Measurements from ENCODE around the gene AK9.

The AK9 gene

DNA sequence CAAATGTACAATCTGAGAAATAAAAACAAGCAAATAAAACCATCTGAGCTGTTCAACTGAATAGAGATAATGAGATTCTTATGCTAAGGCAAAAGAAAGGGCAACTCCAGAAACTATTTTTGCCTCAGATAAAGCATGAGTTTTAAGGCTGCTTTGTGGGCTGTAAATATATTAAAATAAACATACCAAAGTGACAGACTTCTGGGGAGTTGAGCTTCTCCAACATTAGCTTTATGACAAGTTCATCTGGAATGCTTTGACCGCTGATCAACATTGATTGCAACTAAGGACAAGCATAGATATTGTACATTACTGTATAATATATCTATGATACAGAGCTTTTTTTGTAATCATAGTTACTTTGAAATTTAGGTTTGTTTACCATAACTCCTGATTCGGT lies 19.3 kb downstream of the AK9 start:
- TF ChIP-seq CTCF (IDR thresholded peaks at IDR 0.05), result no peak
- Histone ChIP-seq H3K4me1 (peaks cover 0 to 13% (median 0%) of the 10 kb centered on the region in 4 donors), H3K4me3 (no peak overlapping the region), H3K9me3 (no peaks in the 10 kb centered on the region), H3K27ac (no peak overlapping the region), H3K36me3 (peaks cover 0 to 8% (median 0%) of the 10 kb centered on the region in 3 donors), H3K27me3 (no peaks in the 10 kb centered on the region)
- intact Hi-C loops (cut with DNase I; ENCODE audit: low total_unique reads), result no loop called here
- no peak for DNase-seq

GRCh38 chr6:109669811-109670210 lies 21.2 kb downstream of the AK9 start:
- no peak for DNase-seq
- peaks cover 0 to 13% (median 0%) of the 10 kb centered on the region in 4 donors for H3K4me1 ChIP-seq
- no peak for TF ChIP-seq CTCF (IDR thresholded peaks at IDR 0.05)
- intact Hi-C loops (cut with DNase I; ENCODE audit: low total_unique reads), result no loop called here
- no peaks in the 10 kb centered on the region for H3K27me3 ChIP-seq
- no peak overlapping the region for H3K4me3 ChIP-seq
- H3K36me3 ChIP-seq, result peaks cover 0 to 8% (median 0%) of the 10 kb centered on the region in 3 donors
- no peaks in the 10 kb centered on the region for H3K9me3 ChIP-seq
- H3K27ac ChIP-seq, result no peak overlapping the region

DNA sequence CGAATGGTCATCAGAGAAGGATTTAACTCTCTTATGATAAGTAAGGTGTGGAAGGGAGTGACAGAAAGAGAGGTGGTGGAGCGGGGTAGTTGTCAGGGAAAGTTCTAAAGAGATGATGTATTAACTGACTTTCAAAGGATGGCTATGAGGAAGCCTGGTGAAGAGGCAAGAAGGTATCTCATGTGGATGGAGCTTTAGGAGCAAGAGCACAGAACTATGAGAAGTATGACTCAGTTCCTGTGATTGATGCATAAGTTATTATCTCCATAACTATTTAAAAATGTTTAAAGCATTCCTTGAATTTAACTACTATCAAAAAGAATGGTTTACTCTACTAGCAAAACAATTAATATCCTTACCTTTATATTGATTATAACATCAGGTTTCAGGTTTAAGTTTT lies 28.8 kb downstream of the AK9 start:
- no peaks in the 10 kb centered on the region for H3K27me3 ChIP-seq
- TF ChIP-seq CTCF (IDR thresholded peaks at IDR 0.05), result no peak
- intact Hi-C loops (cut with DNase I; ENCODE audit: low total_unique reads), result no loop called here
- no peaks in the 10 kb centered on the region for H3K4me1 ChIP-seq
- H3K27ac ChIP-seq, result no peak overlapping the region
- peaks cover 0 to 19% (median 5%) of the 10 kb centered on the region in 3 donors for H3K36me3 ChIP-seq
- H3K4me3 ChIP-seq, result no peak overlapping the region
- H3K9me3 ChIP-seq, result no peaks in the 10 kb centered on the region
- DNase-seq, result no peak

DNA sequence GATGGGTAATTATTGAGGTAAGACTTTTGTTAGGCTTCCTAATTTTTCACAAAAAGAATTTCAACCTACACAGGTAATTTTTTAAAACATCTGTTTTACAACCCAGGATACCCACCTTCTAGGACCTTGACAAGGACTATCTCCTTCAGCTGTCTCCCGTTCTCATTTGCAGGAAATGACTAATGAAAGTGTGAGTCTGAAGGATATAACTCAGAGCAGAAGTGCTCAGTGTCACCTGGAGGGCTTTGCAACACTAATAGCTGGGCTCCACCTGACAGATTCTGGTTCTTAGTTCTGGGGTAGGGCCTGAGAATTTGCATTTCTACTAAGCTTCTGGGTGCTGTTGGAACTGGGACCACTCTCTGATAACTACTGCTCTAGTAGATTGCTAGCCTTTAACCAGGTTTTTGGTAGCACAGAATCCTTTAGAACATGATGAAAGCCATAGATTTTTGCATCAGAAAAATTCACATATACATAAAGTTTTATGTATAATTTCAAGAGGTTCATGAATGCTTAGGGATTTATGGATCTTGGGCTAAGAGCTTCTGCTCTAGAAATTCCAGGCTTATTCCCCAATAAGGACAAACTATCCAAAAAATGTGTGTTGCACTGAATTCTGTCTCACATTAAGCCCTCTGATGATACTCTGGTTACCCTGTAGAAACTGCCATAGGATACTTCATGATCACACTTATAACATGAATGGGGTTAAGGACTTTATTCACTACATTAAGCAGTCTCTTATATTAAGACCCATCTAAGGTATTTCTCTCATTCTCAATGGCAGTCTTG lies 30.3 kb downstream of the AK9 start:
- no peak for DNase-seq
- no peak overlapping the region for H3K4me3 ChIP-seq
- H3K9me3 ChIP-seq, result no peaks in the 10 kb centered on the region
- no peak overlapping the region for H3K27ac ChIP-seq
- no peaks in the 10 kb centered on the region for H3K27me3 ChIP-seq
- intact Hi-C loops (cut with DNase I; ENCODE audit: low total_unique reads), result no loop called here
- H3K4me1 ChIP-seq, result no peaks in the 10 kb centered on the region
- no peak for TF ChIP-seq CTCF (IDR thresholded peaks at IDR 0.05)
- H3K36me3 ChIP-seq, result peaks cover 0 to 26% (median 5%) of the 10 kb centered on the region in 3 donors

GRCh38 chr6:109655761-109656262 lies 35.2 kb downstream of the AK9 start:
- H3K4me1 ChIP-seq, result no peaks in the 10 kb centered on the region
- no peak for DNase-seq
- no peaks in the 10 kb centered on the region for H3K27me3 ChIP-seq
- no peaks in the 10 kb centered on the region for H3K9me3 ChIP-seq
- intact Hi-C loops (cut with DNase I; ENCODE audit: low total_unique reads), result no loop called here
- H3K27ac ChIP-seq, result no peak overlapping the region
- TF ChIP-seq CTCF (IDR thresholded peaks at IDR 0.05), result no peak
- H3K36me3 ChIP-seq, result peaks cover 0 to 18% (median 5%) of the 10 kb centered on the region in 3 donors
- no peak overlapping the region for H3K4me3 ChIP-seq
